ENCODE results near the gene ARHGAP31. TPM values are rescaled to one million over a fixed set of nuclear protein-coding genes. Genes with fewer than 3 reads are reported as not detected.

ARHGAP31 gene
- polyA plus RNA-seq, 3 donors, result 4.7 to 9.8 (median 7.6) TPM

- Histone ChIP-seq H3K4me1 (ENCODE audit: control insufficient read depth in 1 of 2, insufficient read depth in 2 of 2, low read length in 2 of 2) (no peaks in the 10 kb centered on the region), H3K9ac (ENCODE audit: insufficient read depth, low read length, poor library complexity, severe bottlenecking) (no peak overlapping the region), H3K36me3 (replicated peaks in 1 of 2; ENCODE audit: control insufficient read depth in 1 of 2, insufficient read depth in 2 of 2, low read length in 2 of 2) (peaks cover 39 to 96% of the 10 kb centered on the region in 2 donors), H3K4me3 (replicated peaks in 1 of 3; ENCODE audit: low read depth in 2 of 3, low read length in 3 of 3) (no peak overlapping the region), H4K20me1 (ENCODE audit: insufficient read depth, low read length) (no peaks in the 10 kb centered on the region), H3K9me3 (replicated peaks in 1 of 2; ENCODE audit: control insufficient read depth in 1 of 2, insufficient read depth in 1 of 2, low read length in 2 of 2) (peaks cover 0 to 2% of the 10 kb centered on the region in 2 donors), H3K27ac (ENCODE audit: low read depth in 1 of 2, low read length in 2 of 2) (no peak overlapping the region), H2AFZ (ENCODE audit: insufficient read depth, low read depth, low read length, poor library complexity, severe bottlenecking) (no peak overlapping the region), H3K79me2 (ENCODE audit: insufficient read depth, low read length) (no peaks in the 10 kb centered on the region), H3K27me3 (ENCODE audit: control insufficient read depth in 2 of 2, insufficient read depth in 2 of 2, low read length in 2 of 2) (no peaks in the 10 kb centered on the region), H3K4me2 (replicated peaks; ENCODE audit: extremely low read depth, low read length, poor library complexity, severe bottlenecking) (no peak overlapping the region)
- Mint-ChIP-seq H3K4me1 (peaks cover 6% of the 10 kb centered on the region), H3K9me3 (peaks cover 0 to 3% (median 0%) of the 10 kb centered on the region in 7 donors), H3K27ac (no peak overlapping the region), H3K36me3 (peaks cover 80 to 86% of the 10 kb centered on the region in 2 donors), H3K4me3 (no peak overlapping the region), H3K27me3 (ENCODE audit: low read depth in 3 of 3) (peaks cover 0 to 2% (median 1%) of the 10 kb centered on the region in 3 donors)
- TF ChIP-seq CTCF (IDR thresholded peaks at IDR 0.05), result no peak
- WGBS (ENCODE audit: insufficient coverage), result 100% methylated on average over 1 of the region's 2 CpGs
- no peak for DNase-seq
- intact Hi-C loops (cut with micrococcal nuclease), result no loop called here
These were observed 102.7 kb downstream of the ARHGAP31 start for GRCh38 chr3:119396870-119397269.

GRCh38 chr3:119400466-119400865, 106.3 kb downstream of the ARHGAP31 start:
- Histone ChIP-seq H3K9me3 (replicated peaks in 1 of 2; ENCODE audit: control insufficient read depth in 1 of 2, insufficient read depth in 1 of 2, low read length in 2 of 2) (peaks cover 0 to 4% of the 10 kb centered on the region in 2 donors), H3K4me1 (ENCODE audit: control insufficient read depth in 1 of 2, insufficient read depth in 2 of 2, low read length in 2 of 2) (no peaks in the 10 kb centered on the region), H4K20me1 (ENCODE audit: insufficient read depth, low read length) (no peaks in the 10 kb centered on the region), H3K36me3 (replicated peaks in 1 of 2; ENCODE audit: control insufficient read depth in 1 of 2, insufficient read depth in 2 of 2, low read length in 2 of 2) (peaks cover 38 to 97% of the 10 kb centered on the region in 2 donors), H3K4me3 (replicated peaks in 1 of 3; ENCODE audit: low read depth in 2 of 3, low read length in 3 of 3) (no peak overlapping the region), H3K27me3 (ENCODE audit: control insufficient read depth in 2 of 2, insufficient read depth in 2 of 2, low read length in 2 of 2) (no peaks in the 10 kb centered on the region), H3K4me2 (replicated peaks; ENCODE audit: extremely low read depth, low read length, poor library complexity, severe bottlenecking) (no peak overlapping the region), H3K27ac (ENCODE audit: low read depth in 1 of 2, low read length in 2 of 2) (no peak overlapping the region), H3K9ac (ENCODE audit: insufficient read depth, low read length, poor library complexity, severe bottlenecking) (no peak overlapping the region), H3K79me2 (ENCODE audit: insufficient read depth, low read length) (no peaks in the 10 kb centered on the region), H2AFZ (ENCODE audit: insufficient read depth, low read depth, low read length, poor library complexity, severe bottlenecking) (no peak overlapping the region)
- intact Hi-C loops (cut with micrococcal nuclease), result loop anchor here in 1 of 2 donors (10.0 kb wide), 1 partner anchor 1144 kb away; no protein-coding TSS in a partner anchor
- DNase-seq, result no peak
- Mint-ChIP-seq H3K4me1 (peaks cover 6% of the 10 kb centered on the region), H3K4me3 (no peak overlapping the region), H3K27ac (peak overlapping the region in 1 of 7 donors; percentile 55), H3K9me3 (peaks cover 0 to 6% (median 3%) of the 10 kb centered on the region in 7 donors), H3K27me3 (ENCODE audit: low read depth in 3 of 3) (peaks cover 0 to 1% (median 0%) of the 10 kb centered on the region in 3 donors), H3K36me3 (peaks cover 77 to 83% of the 10 kb centered on the region in 2 donors)
- 100% methylated on average over 1 of the region's 5 CpGs for WGBS (ENCODE audit: insufficient coverage)
- TF ChIP-seq CTCF (IDR thresholded peaks at IDR 0.05), result no peak
